GM12892 (cell line): Measurements from ENCODE around the gene CCDC85C.

Source experiments
- DNase-seq: peaks from one replicate; pipeline ENCODE4 v3.0.0; 2011; ENCODE audit not compliant: insufficient read length
- FAIRE-seq: peaks from 2 replicates; lab custom pipeline; 2011; peaks lifted over from hg19 to GRCh38; lab: Jason Lieb, UNC
- POLR2A ChIP-seq: IDR thresholded peaks from 2 replicates; pipeline ENCODE4 v1.6.1; 2011; ENCODE audit warnings: low read depth, low read length, control low read depth
- POLR2AphosphoS5 ChIP-seq: IDR thresholded peaks from 2 replicates; pipeline ENCODE4 v1.6.1; 2011; ENCODE audit warnings: low read depth, low read length, control low read depth
- TAF1 ChIP-seq: IDR thresholded peaks from 2 replicates; pipeline ENCODE4 v1.6.1; 2011; ENCODE audit warnings: low read depth, mild to moderate bottlenecking, control low read depth, low read length, borderline replicate concordance

The CCDC85C gene

DNA sequence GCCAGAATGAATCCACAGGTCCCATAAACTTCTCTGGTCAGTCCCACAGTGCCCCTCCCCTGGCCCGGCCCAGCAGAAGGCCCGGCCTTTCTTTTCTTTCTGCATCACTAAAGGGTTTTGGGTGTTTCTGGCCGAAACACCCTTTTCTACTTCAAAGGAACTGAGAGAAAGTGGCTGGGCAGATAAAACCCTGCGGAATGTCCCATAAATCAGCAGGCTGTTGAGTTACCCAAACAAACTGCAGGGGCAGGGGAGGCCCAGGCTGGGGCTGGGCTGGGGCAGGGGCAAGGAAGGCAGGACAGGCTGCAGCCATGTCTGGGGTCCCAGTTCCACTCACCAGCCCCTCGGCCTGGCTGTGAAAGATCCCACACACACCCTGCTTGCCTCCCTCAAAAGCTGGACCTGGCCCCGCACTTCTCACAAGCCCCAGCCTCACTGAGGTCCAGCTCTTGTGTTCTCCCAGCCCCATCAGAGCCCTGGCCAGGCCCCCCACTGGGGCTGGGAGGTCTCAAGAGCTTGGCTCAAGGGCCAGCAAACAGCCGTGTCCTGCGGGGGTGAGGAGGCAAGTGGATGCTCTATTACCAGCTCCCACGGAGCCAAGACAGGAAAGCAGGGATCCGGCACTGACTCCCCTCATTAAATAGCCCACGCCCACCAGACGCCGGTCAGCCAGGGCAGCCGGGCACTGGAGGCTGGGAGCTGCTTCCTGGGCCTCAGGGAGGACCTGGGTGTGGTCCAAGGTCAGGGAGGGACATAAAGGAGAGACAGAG is 80.9 kb downstream of the CCDC85C start:
- DNase-seq (no peak), FAIRE-seq (no peak)
- TF ChIP-seq POLR2AphosphoS5 (no peak), POLR2A (no peak), TAF1 (no peak)

DNA sequence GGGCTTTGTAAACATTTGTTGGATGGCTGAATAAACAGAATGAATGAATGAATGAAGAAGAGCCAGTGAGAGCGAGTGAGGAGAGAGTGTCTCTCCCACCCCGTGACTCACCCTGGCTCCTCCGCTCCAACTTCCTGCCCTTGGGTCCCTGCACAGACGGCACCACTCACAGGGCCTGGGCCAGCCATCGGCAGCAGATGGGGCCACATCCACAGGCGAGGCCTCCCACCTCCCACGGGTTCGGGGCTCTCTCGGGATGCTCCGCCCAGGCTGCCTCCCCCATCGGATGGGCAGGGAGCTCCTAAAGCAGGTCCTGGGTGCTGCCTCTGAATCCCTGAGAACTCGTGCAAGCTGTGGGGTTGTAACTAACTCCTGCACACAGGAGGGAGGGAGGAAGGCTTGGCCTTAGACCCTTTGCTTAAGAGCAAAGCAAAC is 81.5 kb downstream of the CCDC85C start:
- TF ChIP-seq POLR2AphosphoS5 (no peak), POLR2A (no peak), TAF1 (no peak)
- DNase-seq (no peak), FAIRE-seq (no peak)

DNA sequence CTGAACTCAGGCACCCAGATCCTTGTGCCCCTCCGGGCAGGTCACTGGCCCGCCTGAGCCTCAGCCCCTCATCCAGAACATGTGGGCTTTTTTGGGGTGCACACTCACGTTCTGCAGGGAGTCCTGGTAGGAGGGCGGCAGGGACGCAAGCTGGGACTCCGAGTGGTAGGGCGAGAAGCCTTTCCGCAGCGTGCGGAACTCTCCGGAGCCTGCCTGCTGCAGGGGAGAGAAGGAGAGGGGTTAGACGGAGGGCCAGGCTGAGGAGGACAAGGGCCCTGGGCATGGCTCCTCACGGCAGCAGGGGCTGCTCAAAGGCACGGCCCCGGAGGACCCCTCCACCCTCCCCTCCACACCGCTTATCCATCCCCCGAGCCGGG is 82.0 kb downstream of the CCDC85C start:
- FAIRE-seq (no peak), DNase-seq (no peak)
- TF ChIP-seq POLR2A: no peak
- no peak for TF ChIP-seq TAF1
- TF ChIP-seq POLR2AphosphoS5: no peak

DNA sequence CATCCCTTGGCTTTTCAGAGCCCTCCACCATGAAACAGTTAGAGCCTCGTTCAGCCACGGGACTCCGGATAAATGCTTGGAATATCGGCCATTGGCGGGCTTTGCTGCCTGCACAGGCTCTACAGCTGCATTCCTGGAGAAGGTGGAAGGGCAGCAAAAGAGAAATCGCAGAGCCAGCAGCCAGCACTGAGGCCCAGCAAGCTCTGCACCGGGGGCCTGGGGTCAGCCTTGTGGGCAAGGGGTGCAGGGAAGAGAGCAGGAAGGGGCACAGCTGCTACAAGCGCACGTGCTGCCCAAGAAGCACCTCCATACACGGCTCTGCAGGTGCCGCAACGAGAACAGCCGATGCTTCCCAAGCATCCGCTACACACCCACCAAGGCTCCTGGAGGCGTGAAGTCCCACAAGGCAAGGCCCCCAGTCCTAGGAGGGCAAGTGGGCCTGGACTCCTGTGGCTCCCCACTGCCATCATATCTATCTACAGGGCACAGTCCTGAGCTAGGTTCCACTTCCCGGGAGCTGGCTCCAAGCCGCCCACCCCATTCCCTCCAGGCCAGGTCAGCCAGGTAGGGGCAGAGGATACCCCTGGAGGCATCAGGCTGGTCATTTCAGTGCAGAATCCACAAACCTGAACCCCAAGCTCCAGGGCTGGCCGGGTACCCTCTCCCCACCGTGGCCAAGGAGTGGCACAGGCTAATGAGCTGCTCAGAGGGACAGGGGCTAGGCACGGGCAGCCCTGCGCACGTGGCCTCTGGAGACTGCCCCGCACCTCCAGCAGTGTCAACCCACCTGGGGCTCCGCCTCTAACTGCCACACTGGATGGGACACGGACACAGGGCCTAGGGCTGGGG is 82.6 kb downstream of the CCDC85C start:
- DNase-seq (no peak), FAIRE-seq (no peak)
- TF ChIP-seq TAF1 (no peak), POLR2A (no peak), POLR2AphosphoS5 (no peak)

DNA sequence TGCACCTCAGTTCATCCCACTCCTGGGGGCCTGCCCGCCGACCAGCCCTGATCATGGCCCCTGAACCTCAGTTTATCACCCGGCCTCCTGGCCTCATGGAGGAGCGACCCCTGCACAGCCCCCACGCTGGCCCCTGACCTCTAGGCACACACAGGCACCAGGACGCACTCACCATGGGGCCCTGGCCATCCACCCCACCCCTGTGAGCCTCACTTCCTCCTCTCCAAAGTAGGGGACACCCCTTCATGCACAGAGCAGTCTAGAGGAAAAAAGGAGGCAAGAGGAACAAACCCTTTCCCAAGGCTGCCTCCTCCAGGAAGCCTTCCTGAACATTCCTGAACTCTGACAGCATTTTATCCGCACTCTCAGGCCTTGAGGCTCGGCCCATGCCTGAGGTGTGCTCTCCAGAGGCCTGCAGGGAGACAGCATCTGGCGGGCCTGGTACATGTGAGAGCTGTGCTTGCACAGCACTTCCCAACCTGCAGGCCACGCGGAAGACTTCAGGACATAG is 83.4 kb downstream of the CCDC85C start:
- no peak for DNase-seq
- no peak for FAIRE-seq
- TF ChIP-seq POLR2AphosphoS5 (no peak), POLR2A (no peak), TAF1 (no peak)

DNA sequence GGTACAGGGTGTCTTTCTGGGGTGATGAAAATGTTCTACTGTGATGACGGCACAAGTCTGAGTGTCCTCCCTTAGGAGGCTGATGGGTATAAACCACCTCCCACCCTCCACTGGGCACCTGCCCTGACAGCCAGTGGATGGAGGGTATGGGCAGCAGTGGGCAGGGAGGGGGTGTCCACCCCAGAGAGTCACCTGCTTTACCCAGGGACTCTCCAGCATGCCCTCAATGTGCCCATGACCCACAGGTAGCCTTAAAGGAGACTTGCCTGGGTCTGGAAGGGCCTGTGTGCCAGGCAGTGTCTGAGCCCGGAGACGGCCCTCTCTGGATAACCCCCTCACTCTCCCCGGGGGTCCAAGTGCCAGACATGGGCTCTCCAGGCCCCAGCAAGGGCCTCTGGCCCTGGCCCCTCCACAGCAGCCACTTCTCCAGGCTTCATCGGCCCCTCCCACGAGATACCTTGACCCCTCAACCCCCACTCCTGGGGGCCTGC is 84.0 kb downstream of the CCDC85C start:
- no peak for DNase-seq
- TF ChIP-seq TAF1: no peak
- no peak for TF ChIP-seq POLR2A
- TF ChIP-seq POLR2AphosphoS5: no peak
- FAIRE-seq: no peak

DNA sequence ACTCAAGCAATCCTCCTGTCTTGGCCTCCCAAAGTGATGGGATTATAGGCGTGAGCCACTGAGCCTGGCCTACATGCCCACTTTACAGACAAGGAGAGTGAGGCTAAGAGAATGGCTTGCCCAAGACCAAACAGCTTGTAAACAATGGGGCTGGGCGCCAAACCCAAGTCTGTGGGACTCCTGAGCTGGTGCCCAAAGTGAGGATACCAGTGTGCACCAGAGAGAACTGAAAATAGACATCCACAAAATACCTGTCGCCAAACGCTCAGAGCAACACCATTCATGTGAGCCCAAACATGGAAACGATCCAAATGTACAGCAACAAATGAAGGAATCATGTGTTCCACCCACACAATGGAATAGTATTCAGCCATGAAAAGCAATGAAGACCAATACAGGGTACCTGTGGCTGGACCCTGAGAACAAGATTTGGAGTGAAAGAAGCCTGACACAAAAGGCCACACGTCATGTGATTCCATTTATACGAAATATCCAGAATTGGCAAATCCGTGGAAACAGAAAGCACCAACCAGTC is 84.6 kb downstream of the CCDC85C start:
- FAIRE-seq (no peak), DNase-seq (no peak)

DNA sequence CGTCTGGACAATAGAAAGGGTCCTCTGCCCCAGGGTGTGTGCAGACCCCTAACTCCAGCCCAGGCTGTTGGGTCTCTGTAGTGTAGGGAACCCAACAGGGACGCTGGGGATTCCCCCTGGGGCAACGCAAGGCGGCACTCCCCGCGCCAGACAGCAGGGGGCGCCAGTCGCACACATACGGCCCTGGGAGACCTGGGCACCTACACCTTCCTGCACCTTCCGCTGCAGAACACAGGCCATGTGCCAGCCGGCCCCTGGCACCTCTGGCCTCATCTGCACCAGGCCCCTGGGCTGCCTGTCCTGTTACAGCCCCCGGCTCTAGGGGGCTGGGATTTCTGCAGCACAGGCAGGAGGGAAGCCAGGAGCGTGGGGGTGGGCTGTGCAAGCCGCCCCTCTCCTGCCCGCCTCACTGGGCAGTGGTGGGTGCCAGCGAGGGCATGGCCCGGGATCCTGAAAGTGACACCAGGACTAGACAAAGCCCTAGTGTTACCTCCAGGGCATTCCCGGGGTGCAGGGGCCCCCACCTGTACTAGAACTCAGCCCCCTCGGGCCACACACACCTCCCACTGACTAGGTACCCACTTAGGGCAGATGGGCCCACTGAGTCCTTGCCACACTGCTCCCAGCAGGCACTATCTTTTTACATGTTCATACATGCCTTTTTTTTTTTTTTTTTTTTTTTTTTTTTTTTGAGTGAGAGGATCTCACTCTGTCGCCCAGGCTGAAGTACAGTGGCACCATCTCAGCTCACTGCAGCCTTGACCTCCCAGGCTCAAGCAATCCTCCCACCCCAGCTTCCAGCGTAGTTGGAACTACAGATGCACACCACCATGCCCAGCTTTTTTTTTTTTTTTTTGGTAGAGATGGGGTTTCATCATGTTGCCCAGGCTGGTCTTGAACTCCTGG is 85.3 kb downstream of the CCDC85C start:
- DNase-seq: peak; percentile 91
- TF ChIP-seq TAF1 (no peak), POLR2AphosphoS5 (no peak), POLR2A (no peak)
- FAIRE-seq: peak; percentile 96

More for the DNA sequence above, 84.6 kb downstream of the CCDC85C start:
- TF ChIP-seq POLR2AphosphoS5 (no peak), POLR2A (no peak), TAF1 (no peak)

DNA sequence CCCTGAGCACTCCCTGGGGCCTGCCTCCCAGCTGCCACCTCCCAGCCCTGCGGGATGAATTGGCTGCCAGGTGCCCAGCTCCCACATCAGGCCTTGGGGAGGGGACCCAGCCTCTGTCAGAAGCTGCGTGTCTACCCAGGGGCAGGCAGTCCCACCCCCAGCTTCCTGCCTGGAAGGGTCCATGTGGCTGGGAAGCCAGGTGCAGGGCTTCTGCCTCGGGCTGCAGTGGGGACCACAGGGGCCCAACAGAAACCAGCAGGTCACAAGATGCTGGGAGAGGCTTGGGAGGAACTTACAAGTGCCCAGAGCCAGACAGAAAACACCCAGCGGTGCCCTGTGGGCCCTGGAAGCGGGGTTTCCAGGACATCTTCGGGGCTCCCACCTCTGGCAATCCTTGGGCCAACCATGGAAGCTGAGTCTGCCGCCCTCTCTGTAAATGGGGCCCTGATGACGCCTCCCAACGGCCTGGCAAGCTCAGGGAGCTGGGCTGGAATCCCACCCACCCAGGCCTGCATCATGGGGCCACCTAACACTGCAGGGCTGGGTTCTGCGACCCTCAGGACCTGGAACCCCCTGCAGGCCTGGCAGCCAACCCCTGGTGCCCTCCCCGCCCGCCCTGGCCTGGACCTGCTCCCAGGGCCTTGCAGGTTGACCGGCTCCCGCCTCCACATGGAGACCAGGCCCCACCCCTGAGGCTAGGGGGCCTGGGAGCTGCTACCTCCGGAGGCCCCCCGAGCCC is 86.2 kb downstream of the CCDC85C start:
- FAIRE-seq (no peak), DNase-seq (no peak)
- no peak for TF ChIP-seq POLR2AphosphoS5
- TF ChIP-seq TAF1: no peak
- no peak for TF ChIP-seq POLR2A

DNA sequence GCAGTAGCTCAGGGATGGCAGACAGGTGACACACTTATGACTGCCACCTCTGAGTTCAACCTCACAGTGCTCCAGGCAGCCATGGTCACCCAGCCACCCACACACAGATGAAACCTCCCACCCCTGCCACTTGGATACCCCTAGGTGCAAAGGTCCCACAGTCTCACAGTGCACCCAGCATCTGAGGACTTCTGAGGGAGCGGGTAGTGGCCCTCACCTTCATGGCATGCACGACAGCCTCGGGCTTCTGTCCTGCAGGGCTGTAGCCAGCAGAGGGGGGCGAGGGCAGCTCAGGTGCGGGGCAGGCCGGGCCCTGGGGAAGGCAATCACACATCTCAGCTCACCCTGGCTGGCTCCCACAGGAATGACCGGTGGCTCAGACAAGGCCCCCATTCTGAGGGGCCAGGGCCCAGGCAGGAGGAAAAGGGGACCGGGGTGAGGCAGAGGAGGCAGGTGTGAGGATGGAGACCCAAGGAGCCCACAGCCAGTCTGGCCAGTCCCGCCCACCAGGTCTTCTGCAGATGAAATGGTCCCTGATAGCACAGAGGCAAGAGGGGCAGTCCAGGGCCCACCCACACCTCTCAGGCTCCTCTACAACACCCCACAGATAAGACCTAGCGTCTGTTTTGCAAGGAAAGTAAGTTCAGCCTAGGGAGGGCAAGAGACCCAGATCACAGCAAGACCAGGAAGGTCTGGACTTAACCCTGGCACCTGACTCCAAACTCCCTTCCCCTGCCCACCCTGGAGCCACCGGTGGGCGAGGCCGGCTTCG is 87.0 kb downstream of the CCDC85C start:
- TF ChIP-seq POLR2A: no peak
- TF ChIP-seq TAF1: no peak
- TF ChIP-seq POLR2AphosphoS5: no peak
- no peak for DNase-seq
- no peak for FAIRE-seq
